HUDEP-2 (cell line): ENCODE measurements around the gene LRPAP1.

ENCODE experiments used
- DNase-seq, 76 experiments: peaks; one replicate each; lab custom pipeline; 2025; ENCODE audit not compliant: unreplicated experiment in 76 of 76; lab: John Stamatoyannopoulos, UW

Gene LRPAP1

DNA sequence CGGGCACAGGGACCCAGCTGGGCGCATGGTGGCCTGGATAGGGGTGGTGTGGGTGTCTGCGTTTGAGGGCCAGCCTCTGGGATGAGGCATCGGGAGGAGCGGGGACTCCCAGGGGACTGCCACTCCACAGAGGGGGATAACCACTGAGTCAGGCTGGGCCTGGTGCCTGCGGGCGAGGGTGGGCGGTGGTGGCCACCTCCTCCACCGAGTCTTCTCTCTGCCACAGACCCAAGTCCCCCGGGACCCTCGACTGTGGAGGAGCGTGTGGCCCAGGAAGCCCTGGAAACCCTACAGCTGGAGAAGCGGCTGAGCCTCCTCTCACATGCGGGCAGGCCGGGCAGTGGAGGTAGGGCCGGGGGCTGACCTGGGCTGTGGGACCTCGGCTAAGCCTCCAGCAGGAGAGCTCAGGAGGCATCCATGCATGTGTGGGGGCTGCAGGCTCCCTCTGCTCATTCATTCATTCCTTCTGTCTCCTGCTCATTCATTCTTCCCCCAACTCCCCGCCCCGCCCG, 42.7 kb downstream of the LRPAP1 start:
- DNase-seq = no peak

GRCh38 chr4:3488820-3489219, 43.4 kb downstream of the LRPAP1 start:
- no peak for DNase-seq

- no peak for DNase-seq
Measured at GRCh38 chr4:3487861-3488260, 44.4 kb downstream of the LRPAP1 start.

DNA sequence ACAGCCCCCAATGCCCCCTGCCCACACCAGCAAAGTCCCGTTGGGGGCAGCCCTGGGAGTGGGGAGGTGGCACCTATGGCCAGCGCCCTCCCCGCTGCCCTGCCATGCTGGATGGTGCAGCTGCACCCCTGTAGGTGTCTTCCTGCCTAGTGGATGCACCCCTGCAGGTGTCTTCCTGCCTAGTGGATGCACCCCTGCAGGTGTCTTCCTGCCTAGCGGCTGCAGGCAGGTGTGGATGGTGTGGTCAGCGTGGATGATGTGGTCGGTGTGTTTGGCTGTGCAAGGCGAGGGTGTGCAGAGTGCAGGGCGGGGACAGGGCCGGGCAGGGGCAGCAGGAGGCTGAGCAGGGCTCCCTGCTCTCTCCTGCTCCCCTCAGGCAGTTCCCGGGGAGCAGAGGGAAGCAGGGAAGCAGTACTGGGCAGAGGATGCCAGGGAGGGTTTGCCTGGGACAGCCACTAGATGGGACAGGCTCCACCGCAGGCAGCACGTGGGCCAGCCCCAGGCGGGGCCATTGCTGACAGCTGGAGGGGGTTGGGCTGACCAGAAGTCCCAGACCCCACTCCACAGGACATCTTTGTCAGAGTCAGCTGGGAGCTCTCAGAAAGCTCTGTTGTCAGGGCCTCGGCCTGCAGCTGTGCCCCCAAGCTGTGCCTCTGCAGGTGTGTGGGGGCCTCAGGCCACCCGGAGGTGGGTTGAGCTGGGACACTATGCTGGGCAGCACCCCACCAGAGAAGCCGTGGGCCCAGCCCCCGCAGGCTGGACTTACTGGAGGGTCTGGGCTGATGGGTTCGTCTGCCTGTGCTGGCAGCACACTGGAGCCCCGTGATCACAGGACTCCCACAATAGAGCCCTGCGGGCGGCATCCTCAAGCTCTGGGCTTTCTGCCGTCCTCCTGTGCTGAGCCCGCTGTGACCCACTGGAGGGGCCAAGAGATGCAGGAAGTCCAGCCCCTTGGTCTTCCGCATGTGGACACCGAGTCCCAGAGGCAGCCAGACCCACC, 45.4 kb downstream of the LRPAP1 start:
- no peak for DNase-seq

DNA sequence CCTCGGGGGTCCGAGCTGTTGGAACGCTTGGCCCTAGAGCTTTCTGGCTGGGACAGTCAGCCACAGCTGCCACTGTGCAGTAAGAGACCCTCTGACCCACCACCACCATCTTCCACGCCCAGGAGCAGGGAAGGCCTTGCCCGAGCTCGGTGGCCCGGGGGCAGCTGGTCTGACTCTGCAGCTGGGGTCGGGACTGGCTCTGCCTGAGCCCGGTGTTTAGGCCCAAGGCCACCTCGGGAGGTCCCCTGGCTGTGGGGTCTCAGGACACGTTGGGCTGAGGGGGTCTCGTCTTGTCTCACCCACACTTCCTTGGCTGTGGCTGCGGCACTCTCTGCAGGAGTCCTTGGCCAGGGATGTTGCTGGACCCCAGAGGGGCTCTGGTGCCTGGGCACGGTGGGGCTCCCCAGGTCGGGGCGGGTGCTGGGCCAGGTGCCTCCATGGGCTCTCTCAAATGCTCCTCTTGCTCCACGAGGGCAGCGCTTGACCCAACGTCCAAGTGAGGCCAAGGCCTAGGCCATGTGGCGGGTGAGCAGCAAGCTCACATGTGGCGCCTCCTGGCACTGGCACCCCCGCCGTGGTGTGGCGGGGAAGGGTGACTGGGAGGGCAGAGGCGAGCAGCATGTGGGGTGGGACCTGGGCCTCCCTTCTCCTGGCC, 46.2 kb downstream of the LRPAP1 start:
- no peak for DNase-seq

DNA sequence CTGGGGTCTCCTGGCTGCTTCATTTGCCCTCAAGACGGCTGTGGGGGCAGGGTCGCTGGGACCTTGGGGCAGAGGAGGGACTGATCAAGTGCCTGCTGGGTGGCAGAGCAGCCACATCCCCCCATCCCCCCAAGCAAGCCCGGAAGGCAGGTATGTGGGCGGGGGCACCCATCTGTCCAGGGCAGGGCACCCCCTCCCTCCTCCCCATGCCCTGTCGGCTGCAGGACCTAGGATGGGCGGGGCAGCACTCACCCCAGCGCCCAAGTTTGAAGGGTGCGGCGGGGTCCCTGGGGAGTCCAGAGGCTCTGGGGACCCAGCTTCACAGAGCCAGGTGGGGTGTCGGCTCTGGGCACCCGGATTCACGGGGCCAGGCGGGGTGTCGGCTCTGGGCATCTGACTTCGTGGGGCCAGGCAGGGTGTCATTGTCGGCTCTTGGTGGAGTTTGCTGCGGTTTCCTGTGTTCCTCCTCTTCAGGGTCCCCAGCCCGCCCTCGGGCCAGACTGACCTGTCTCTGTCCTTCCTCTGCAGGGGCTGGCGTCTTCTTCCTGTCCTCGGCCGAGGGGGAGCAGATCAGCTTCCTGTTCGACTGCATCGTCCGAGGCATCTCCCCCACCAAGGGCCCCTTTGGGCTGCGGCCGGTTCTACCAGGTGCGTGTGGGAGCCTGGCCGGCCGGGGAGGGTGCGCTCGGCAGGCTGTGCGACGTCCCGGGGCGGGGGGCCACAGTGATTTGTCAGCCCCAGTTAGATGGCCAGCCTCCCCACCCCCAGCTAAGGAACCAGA, 47.0 kb downstream of the LRPAP1 start:
- no peak for DNase-seq

- DNase-seq = no peak
Measured at GRCh38 chr4:3484057-3484973, 47.9 kb downstream of the LRPAP1 start.

DNA sequence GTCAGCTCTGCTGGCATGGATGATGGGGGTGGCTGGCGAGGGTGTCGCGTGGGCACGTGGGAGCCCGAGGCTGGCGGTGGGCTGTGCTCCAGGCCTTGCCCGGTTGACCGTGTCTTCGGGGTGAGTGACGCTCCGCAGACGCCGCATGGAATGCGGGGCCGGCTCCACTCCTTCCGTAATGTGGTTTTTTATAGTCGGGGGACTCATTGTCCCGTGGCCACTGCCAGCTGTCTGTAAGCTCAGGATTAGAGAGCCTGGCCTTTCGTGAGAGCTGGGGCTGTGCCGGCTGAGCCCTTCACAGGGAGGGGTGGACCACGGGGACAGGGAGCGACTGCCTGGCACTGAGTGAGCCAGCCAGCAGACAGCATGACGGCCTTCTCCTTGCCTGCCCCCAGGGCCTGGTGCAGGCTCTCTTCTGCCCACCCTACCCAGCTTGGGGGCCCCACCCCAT, 48.7 kb downstream of the LRPAP1 start:
- DNase-seq = no peak

DNA sequence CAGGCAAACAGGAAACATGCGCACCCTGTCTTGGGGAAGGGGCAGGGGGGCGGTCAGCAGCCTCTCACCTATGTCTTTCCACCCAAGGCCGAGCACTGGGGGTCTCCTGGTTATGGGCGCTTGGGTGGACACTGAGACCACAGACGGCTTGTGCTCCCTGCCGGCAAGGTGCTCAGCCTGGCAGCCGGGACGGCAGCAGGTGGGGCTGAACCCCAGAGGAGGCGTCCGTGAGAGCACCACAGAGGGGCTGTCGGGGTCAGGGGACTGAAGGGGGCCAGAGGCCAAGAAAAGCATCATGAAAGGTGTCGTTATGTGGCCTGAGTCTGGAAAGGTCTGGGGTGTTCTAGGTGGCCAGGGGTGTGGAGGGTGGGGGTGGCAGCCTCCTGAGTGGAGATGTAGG, 49.5 kb downstream of the LRPAP1 start:
- no peak for DNase-seq

- DNase-seq = no peak
Measured at GRCh38 chr4:3481783-3482393, 50.3 kb downstream of the LRPAP1 start.

DNA sequence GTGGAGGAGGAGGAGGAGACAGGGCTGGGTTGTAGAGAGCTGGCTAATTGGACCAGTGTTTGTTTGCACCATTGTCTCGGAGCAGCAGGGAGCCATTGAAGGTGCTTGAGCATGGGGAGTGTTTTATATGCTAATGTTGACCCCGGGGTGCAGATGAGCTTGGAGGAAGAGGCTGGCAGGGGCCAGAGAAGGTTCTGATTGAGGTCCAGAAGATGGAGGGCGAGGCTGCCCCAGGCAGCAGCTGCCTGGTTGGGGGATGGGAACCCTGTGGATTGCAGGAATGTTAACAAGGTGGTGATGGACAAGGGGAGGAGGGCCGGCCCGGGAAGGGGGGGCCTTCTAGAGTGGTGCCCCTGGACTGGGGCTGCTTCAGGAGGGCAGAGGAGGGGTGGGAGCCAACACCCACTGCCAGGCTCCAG, 51.1 kb downstream of the LRPAP1 start:
- no peak for DNase-seq

DNA sequence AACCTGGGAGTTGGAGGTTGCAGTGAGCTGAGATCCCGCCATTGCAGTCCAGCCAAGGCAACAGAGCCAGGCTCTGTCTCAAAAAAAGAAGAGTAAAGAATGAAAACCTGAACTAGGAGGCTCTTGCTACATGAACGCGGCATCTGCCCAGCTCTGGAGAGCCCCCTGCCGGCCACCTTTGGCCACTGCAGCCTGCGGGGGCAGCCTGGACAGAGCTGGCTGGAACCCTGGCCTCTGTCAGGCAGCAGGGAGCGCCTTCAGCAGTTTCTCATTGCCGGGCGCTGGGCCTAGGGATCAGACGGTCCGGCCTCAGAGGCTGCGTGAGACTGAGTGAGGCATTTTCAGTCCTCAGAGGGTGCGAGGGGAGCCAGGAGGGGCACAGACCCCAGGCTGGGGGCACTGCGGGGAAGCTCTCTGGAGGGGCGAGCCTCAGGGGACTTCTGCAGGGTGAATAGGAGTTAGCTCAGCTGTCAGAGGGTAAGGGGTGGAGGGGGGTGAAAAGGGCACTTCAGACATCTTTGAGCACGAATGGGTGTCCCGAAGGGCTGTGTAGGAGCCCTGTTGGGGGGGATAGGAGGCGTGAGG, 51.6 kb downstream of the LRPAP1 start:
- DNase-seq = peak in 71 of 76 experiments; percentile 4 to 87 (median 59)

GRCh38 chr4:3479358-3480101, 52.7 kb downstream of the LRPAP1 start:
- DNase-seq = no peak

- DNase-seq = no peak
Measured at GRCh38 chr4:3478446-3479357, 53.5 kb downstream of the LRPAP1 start.

- DNase-seq = no peak
Measured at GRCh38 chr4:3477750-3478430, 54.3 kb downstream of the LRPAP1 start.

DNA sequence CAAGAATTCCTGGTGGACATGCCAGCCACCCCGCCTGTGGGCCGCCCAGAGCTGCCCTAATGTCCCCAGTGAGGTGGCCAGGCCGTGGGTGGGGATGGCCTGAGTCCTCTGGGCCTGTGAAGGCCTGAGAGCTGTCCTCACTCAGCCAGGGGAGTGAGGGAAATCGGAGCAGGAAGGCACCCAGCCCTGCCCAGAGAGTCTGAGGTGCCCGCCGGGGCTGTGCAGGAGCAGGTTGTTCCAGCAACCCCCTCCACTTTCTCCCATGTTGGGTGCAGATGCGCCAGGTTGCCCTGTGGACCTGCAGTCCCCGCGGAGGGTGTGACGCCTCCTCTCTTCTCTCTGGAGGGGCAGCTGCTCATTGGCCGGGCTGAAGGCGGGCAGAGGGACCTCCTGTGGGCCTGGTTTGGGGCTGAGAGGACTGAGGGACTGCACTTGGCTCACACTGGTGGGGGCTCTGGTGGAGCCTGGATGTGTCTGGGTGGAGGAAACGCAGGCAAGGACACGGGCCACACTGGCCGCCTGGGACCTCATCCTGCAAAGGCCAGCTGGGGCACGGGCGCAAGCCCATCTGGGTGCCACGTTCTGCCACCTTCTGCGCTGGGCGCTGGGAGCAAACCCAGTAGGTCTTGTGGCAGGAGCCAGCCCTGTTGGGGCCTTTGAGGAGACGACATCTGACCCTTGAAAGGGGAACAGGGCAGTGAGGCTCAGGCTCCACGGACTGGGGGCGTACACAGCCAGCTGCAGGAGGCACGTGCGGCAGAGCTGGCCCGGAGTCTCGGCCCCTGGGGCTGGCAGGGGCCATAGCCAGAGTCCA, 55.1 kb downstream of the LRPAP1 start:
- no peak for DNase-seq
